Liver (tissue), 9 donors: Measurements from ENCODE around the gene ABCC5. TPM values are rescaled to one million over a fixed set of nuclear protein-coding genes. Genes with fewer than 3 reads are reported as not detected.

Source experiments
- DNase-seq: peaks from one replicate; pipeline ENCODE4 v3.0.0-alpha.2; 2017; ENCODE audit warnings: low spot score
- H3K27ac ChIP-seq, 2 donors: one replicate each; pipeline ENCODE4 v1.7.0; 2013; ENCODE audit warnings: inconsistent platforms in 2 of 2, low read length in 2 of 2, control low read depth in 1 of 2, low read depth in 1 of 2, mild to moderate bottlenecking in 1 of 2
- H3K27me3 ChIP-seq, 4 donors: one replicate each; pipeline versions ENCODE4 v1.6.1 to v1.7.0; 2013; ENCODE audit warnings: low read length in 3 of 4, inconsistent platforms in 1 of 4, mild to moderate bottlenecking in 1 of 4, moderate library complexity in 1 of 4; ENCODE audit not compliant: control insufficient read depth in 4 of 4, insufficient read depth in 4 of 4
- H3K36me3 ChIP-seq, 4 donors: one replicate each; pipeline versions ENCODE4 v1.6.1 to v1.7.0; 2013; ENCODE audit warnings: low read length in 3 of 4, mild to moderate bottlenecking in 3 of 4, low read depth in 1 of 4, moderate library complexity in 1 of 4; ENCODE audit not compliant: control insufficient read depth in 4 of 4, insufficient read depth in 3 of 4
- H3K4me1 ChIP-seq, 4 donors: one replicate each; pipeline versions ENCODE4 v1.6.1 to v1.7.0; 2013; ENCODE audit warnings: low read length in 3 of 4, mild to moderate bottlenecking in 3 of 4, moderate library complexity in 1 of 4; ENCODE audit not compliant: control insufficient read depth in 4 of 4, insufficient read depth in 4 of 4
- H3K4me3 ChIP-seq, 3 donors: one replicate each; pipeline versions ENCODE4 v1.6.1 to v1.7.0; 2013; ENCODE audit warnings: low read length in 3 of 3, control low read depth in 1 of 3, low read depth in 1 of 3, mild to moderate bottlenecking in 1 of 3
- H3K9ac ChIP-seq, 2 donors: one replicate each; pipeline ENCODE4 v1.7.0; 2013; ENCODE audit warnings: low read length in 2 of 2, mild to moderate bottlenecking in 2 of 2, moderate library complexity in 2 of 2, control low read depth in 1 of 2, low read depth in 1 of 2
- H3K9me3 ChIP-seq, 4 donors: one replicate each; pipeline versions ENCODE4 v1.6.1 to v1.7.0; 2013; ENCODE audit warnings: low read length in 3 of 4; ENCODE audit not compliant: control insufficient read depth in 4 of 4
- EGR1 ChIP-seq, 2 donors: IDR thresholded peaks; 2 replicates each; pipeline ENCODE4 v1.6.1; 2016 to 2018; ENCODE audit warnings: antibody characterized with exemption in 2 of 2, low read depth in 2 of 2
- FOXA1 ChIP-seq: IDR thresholded peaks from 2 replicates; pipeline ENCODE4 v1.6.1; 2016; ENCODE audit warnings: antibody characterized with exemption
- FOXA2 ChIP-seq: IDR thresholded peaks from 2 replicates; pipeline ENCODE4 v1.6.1; 2016; ENCODE audit warnings: antibody characterized with exemption
- HNF4G ChIP-seq: IDR thresholded peaks from 2 replicates; pipeline ENCODE4 v1.6.1; 2016; ENCODE audit warnings: antibody characterized with exemption
- JUND ChIP-seq, 2 donors: IDR thresholded peaks; 2 replicates each; pipeline ENCODE4 v1.6.1; 2016; ENCODE audit warnings: antibody characterized with exemption in 2 of 2
- RAD21 ChIP-seq, 2 donors: IDR thresholded peaks; 2 replicates each; pipeline ENCODE4 v1.6.1; 2016; ENCODE audit warnings: antibody characterized with exemption in 2 of 2, mild to moderate bottlenecking in 2 of 2
- RXRA ChIP-seq, 2 donors: IDR thresholded peaks; 2 replicates each; pipeline ENCODE4 v1.6.1; 2017 to 2018; ENCODE audit warnings: antibody characterized with exemption in 2 of 2, mild to moderate bottlenecking in 1 of 2
- SP1 ChIP-seq: IDR thresholded peaks from 2 replicates; pipeline ENCODE4 v1.6.1; 2018; ENCODE audit warnings: antibody characterized with exemption, mild to moderate bottlenecking
- YY1 ChIP-seq: IDR thresholded peaks from 2 replicates; pipeline ENCODE4 v1.6.1; 2016; ENCODE audit warnings: antibody characterized with exemption, mild to moderate bottlenecking
- WGBS: extraction: QIAGEN DNeasy Blood & Tissue Kit; methylation state at CpG from one replicate; pipeline ENCODE4 v1.1.7; 2013; 5-methylcytosine and 5-hydroxymethylcytosine counted together
- polyA plus RNA-seq, 2 donors: library from polyadenylated mRNA; stranded (reverse) in 1 of 2; unstranded in 1 of 2; fragments of 200-250 nt in 1 of 2; fragments of >200 nt in 1 of 2; fragmentation: Nextera tagmentation in 1 of 2; extraction: Ambion mirVana in 1 of 2; gene quantifications; one replicate each; pipeline versions ENCODE4 v1.2.1 to v1.2.3, GENCODE V29; 2013 to 2015
- total RNA-seq, 2 donors: library from RNA; depleted of rRNA; stranded (reverse); fragments of >200 nt; gene quantifications; one replicate each; pipeline ENCODE4 v1.2.3, GENCODE V29; 2014
- TF ChIP-seq, protein P1 (sequence below): IDR thresholded peaks from 2 replicates; pipeline ENCODE4 v1.6.1; 2016; ENCODE audit warnings: antibody characterized with exemption, mild to moderate bottlenecking
- TF ChIP-seq, protein P2 (sequence below): IDR thresholded peaks from 2 replicates; pipeline ENCODE4 v1.6.1; 2016; ENCODE audit warnings: antibody characterized with exemption
- TF ChIP-seq, protein P3 (sequence below): IDR thresholded peaks from 2 replicates; pipeline ENCODE4 v1.6.1; 2016; ENCODE audit warnings: antibody characterized with exemption
- TF ChIP-seq, protein P4 (sequence below): IDR thresholded peaks from 2 replicates; pipeline ENCODE4 v1.6.1; 2016; ENCODE audit warnings: antibody characterized with exemption
- TF ChIP-seq, protein P5 (sequence below): fragments of 150-350 bp; IDR thresholded peaks from 2 replicates; pipeline ENCODE4 v1.5.1; 2017; ENCODE audit warnings: improper control_type of control experiment, low read depth, low read length; ENCODE audit not compliant: missing input control
- donor health status: healthy.
- donor health status: healthy.
- donor health status: healthy.
- donor health status: healthy.
- donor health status: healthy.

Gene ABCC5
- total and polyA plus RNA-seq, 4 donors: 2.8 to 35.7 (median 8.1) TPM

DNA sequence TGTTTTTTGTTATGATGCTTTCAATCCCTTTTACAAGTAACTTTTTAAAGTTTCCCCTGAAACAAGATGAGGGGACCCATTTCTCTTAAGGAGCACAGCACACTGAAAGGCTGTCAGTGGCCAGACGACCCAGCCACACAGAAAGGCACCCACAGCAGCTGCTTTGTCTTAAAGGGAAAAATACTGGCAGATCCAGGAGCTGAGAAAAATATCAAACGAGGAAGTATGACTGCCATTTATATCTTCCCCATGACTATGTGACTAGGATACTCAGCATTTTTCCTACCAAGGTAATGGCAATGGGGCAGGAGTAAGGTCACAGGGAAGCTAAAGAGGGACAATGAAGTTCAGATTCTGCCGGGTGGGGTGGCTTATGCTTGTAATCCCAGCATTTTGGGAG is 15.9 kb downstream of the ABCC5 start:
- no peak for TF ChIP-seq JUND (IDR thresholded peaks at IDR 0.05)
- TF ChIP-seq, protein P1, sequence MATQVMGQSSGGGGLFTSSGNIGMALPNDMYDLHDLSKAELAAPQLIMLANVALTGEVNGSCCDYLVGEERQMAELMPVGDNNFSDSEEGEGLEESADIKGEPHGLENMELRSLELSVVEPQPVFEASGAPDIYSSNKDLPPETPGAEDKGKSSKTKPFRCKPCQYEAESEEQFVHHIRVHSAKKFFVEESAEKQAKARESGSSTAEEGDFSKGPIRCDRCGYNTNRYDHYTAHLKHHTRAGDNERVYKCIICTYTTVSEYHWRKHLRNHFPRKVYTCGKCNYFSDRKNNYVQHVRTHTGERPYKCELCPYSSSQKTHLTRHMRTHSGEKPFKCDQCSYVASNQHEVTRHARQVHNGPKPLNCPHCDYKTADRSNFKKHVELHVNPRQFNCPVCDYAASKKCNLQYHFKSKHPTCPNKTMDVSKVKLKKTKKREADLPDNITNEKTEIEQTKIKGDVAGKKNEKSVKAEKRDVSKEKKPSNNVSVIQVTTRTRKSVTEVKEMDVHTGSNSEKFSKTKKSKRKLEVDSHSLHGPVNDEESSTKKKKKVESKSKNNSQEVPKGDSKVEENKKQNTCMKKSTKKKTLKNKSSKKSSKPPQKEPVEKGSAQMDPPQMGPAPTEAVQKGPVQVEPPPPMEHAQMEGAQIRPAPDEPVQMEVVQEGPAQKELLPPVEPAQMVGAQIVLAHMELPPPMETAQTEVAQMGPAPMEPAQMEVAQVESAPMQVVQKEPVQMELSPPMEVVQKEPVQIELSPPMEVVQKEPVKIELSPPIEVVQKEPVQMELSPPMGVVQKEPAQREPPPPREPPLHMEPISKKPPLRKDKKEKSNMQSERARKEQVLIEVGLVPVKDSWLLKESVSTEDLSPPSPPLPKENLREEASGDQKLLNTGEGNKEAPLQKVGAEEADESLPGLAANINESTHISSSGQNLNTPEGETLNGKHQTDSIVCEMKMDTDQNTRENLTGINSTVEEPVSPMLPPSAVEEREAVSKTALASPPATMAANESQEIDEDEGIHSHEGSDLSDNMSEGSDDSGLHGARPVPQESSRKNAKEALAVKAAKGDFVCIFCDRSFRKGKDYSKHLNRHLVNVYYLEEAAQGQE: no peak
- TF ChIP-seq, protein P2, sequence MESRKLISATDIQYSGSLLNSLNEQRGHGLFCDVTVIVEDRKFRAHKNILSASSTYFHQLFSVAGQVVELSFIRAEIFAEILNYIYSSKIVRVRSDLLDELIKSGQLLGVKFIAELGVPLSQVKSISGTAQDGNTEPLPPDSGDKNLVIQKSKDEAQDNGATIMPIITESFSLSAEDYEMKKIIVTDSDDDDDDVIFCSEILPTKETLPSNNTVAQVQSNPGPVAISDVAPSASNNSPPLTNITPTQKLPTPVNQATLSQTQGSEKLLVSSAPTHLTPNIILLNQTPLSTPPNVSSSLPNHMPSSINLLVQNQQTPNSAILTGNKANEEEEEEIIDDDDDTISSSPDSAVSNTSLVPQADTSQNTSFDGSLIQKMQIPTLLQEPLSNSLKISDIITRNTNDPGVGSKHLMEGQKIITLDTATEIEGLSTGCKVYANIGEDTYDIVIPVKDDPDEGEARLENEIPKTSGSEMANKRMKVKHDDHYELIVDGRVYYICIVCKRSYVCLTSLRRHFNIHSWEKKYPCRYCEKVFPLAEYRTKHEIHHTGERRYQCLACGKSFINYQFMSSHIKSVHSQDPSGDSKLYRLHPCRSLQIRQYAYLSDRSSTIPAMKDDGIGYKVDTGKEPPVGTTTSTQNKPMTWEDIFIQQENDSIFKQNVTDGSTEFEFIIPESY: no peak
- TF ChIP-seq RAD21 (IDR thresholded peaks at IDR 0.05): no peak
- H3K9me3 ChIP-seq: no peaks in the 10 kb centered on the region
- H3K36me3 ChIP-seq: peaks cover 0 to 2% (median 0%) of the 10 kb centered on the region in 4 donors
- no peaks in the 10 kb centered on the region for H3K27me3 ChIP-seq
- no peak for DNase-seq
- no peak overlapping the region for H3K27ac ChIP-seq
- WGBS: 83% methylated on average over 3 of the region's 3 CpGs
- no peak overlapping the region for H3K4me3 ChIP-seq
- H3K9ac ChIP-seq: no peak overlapping the region
- H3K4me1 ChIP-seq: no peaks in the 10 kb centered on the region

DNA sequence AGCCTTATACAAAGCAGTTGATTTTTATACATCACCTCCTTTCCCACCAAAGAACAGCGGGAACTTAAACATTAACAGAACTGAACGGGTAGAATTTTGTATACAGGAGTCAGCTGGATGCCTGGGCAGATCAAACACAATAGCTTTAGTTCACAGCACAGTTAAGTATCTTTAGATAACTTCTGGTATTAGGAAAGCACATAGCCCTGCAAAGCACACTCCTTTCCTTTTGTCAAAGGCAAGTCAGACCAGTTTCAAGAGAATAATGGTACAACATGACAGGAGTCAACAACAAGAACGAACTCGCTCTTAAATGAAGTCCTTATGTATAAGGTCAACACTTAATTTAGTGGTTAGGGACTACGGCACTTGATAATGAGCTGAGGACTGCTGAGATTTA is 26.3 kb downstream of the ABCC5 start:
- Histone ChIP-seq H3K9me3 (no peaks in the 10 kb centered on the region), H3K27ac (no peak overlapping the region), H3K4me1 (peaks cover 1 to 18% (median 16%) of the 10 kb centered on the region in 4 donors), H3K36me3 (peaks cover 0 to 3% (median 0%) of the 10 kb centered on the region in 4 donors), H3K4me3 (no peak overlapping the region), H3K27me3 (no peaks in the 10 kb centered on the region), H3K9ac (no peak overlapping the region)
- TF ChIP-seq, protein P3, sequence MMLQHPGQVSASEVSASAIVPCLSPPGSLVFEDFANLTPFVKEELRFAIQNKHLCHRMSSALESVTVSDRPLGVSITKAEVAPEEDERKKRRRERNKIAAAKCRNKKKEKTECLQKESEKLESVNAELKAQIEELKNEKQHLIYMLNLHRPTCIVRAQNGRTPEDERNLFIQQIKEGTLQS: no peak
- TF ChIP-seq YY1: no peak
- TF ChIP-seq RXRA (IDR thresholded peaks at IDR 0.05): no peak
- TF ChIP-seq FOXA1: no peak
- no peak for TF ChIP-seq EGR1 (IDR thresholded peaks at IDR 0.05; ENCODE audit: low read depth in 2 of 2)
- TF ChIP-seq, protein P1: no peak
- no peak for TF ChIP-seq FOXA2
- TF ChIP-seq HNF4G: no peak
- TF ChIP-seq, protein P4, sequence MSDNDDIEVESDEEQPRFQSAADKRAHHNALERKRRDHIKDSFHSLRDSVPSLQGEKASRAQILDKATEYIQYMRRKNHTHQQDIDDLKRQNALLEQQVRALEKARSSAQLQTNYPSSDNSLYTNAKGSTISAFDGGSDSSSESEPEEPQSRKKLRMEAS: no peak
- no peak for TF ChIP-seq SP1
- TF ChIP-seq, protein P2: no peak
- no peak for TF ChIP-seq JUND (IDR thresholded peaks at IDR 0.05)
- TF ChIP-seq, protein P5, sequence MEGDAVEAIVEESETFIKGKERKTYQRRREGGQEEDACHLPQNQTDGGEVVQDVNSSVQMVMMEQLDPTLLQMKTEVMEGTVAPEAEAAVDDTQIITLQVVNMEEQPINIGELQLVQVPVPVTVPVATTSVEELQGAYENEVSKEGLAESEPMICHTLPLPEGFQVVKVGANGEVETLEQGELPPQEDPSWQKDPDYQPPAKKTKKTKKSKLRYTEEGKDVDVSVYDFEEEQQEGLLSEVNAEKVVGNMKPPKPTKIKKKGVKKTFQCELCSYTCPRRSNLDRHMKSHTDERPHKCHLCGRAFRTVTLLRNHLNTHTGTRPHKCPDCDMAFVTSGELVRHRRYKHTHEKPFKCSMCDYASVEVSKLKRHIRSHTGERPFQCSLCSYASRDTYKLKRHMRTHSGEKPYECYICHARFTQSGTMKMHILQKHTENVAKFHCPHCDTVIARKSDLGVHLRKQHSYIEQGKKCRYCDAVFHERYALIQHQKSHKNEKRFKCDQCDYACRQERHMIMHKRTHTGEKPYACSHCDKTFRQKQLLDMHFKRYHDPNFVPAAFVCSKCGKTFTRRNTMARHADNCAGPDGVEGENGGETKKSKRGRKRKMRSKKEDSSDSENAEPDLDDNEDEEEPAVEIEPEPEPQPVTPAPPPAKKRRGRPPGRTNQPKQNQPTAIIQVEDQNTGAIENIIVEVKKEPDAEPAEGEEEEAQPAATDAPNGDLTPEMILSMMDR: no peak
- DNase-seq: no peak
- WGBS: 84% methylated on average over 5 of the region's 5 CpGs
